Sigmoid colon (tissue), 7 donors: ENCODE measurements around the gene KCNH8. TPM values are rescaled to one million over a fixed set of nuclear protein-coding genes. Genes with fewer than 3 reads are reported as not detected.

Experiments used
- DNase-seq: peaks from one replicate; pipeline ENCODE4 v3.0.0-alpha.2; 2019
- H3K27ac ChIP-seq, 4 donors: fragments of 200-600 bp; sonication (generic); one replicate each; pipeline ENCODE4 v1.5.1; 2016 to 2019; ENCODE audit warnings: mild to moderate bottlenecking in 1 of 4
- H3K27me3 ChIP-seq, 3 donors: fragments of 200-600 bp; sonication (generic); one replicate each; pipeline ENCODE4 v1.5.1; 2019; ENCODE audit warnings: mild to moderate bottlenecking in 1 of 3
- H3K36me3 ChIP-seq, 4 donors: fragments of 200-600 bp; sonication (generic); one replicate each; pipeline ENCODE4 v1.5.1; 2016 to 2019
- H3K4me1 ChIP-seq, 4 donors: fragments of 200-600 bp; sonication (generic); one replicate each; pipeline ENCODE4 v1.5.1; 2017 to 2019
- H3K4me3 ChIP-seq, 4 donors: fragments of 200-600 bp; sonication (generic); one replicate each; pipeline ENCODE4 v1.5.1; 2017 to 2019; ENCODE audit warnings: mild to moderate bottlenecking in 2 of 4, moderate library complexity in 1 of 4
- H3K9me3 ChIP-seq, 4 donors: fragments of 200-600 bp in 3 of 4; sonication (generic) in 3 of 4; one replicate each; pipeline versions ENCODE4 v1.5.1 to v1.6.1; 2013 to 2019
- CTCF ChIP-seq, 4 experiments: fragments of 450-650 bp in 3 of 4; fragments of 200-600 bp in 1 of 4; IDR thresholded peaks; one replicate each; pipeline ENCODE4 v1.5.1; 2016 to 2019; ENCODE audit warnings: antibody characterized with exemption in 4 of 4, mild to moderate bottlenecking in 3 of 4, moderate library complexity in 2 of 4
- EP300 ChIP-seq, 4 donors: sonication (generic); formaldehyde crosslinking; IDR thresholded peaks; one replicate each; pipeline ENCODE4 v1.6.1; 2017; ENCODE audit warnings: antibody characterized with exemption in 4 of 4
- POLR2A ChIP-seq, 2 donors: fragments of 450-650 bp; IDR thresholded peaks; one replicate each; pipeline ENCODE4 v1.6.1; 2016; ENCODE audit warnings: antibody characterized with exemption in 2 of 2, mild to moderate bottlenecking in 2 of 2, moderate library complexity in 2 of 2
- POLR2AphosphoS5 ChIP-seq, 4 donors: sonication (generic); formaldehyde crosslinking; IDR thresholded peaks; one replicate each; pipeline ENCODE4 v1.6.1; 2017; ENCODE audit warnings: antibody characterized with exemption in 4 of 4
- WGBS, 2 donors: extraction: QIAGEN DNeasy Blood & Tissue Kit; methylation state at CpG; one replicate each; pipeline ENCODE4 v1.1.7; 2013; 5-methylcytosine and 5-hydroxymethylcytosine counted together
- intact Hi-C: fragments of 100-400 bp; cut with DNase I; formaldehyde crosslinking; loops from one replicate; pipeline ENCODE4 v1.15.1; 2023
- polyA plus RNA-seq, 3 donors: library from polyadenylated mRNA; stranded (reverse); fragments of 200-250 nt; gene quantifications; one replicate each; pipeline ENCODE4 v1.2.3, GENCODE V29; 2013
- total RNA-seq, 4 donors: library from RNA; depleted of rRNA; stranded (reverse); fragments of >200 nt; gene quantifications; one replicate each; pipeline ENCODE4 v1.1.0, GENCODE V29; 2016
- donor health status: healthy with polysubstance abuse.
- donor health status: Bipolar disorder and iron deficiency.
- donor health status: healthy.

KCNH8 gene
- total and polyA plus RNA-seq, 7 donors = 0.23 to 1.1 (median 0.66) TPM

GRCh38 chr3:19250959-19251610 is 102.8 kb downstream of the KCNH8 start:
- 81 to 86% methylated on average over 6 of the region's 6 CpGs for WGBS, 2 donors
- no peak for DNase-seq
- no peaks in the 10 kb centered on the region for H3K4me1 ChIP-seq
- no peak for TF ChIP-seq EP300 (IDR thresholded peaks at IDR 0.05)
- no peak for TF ChIP-seq POLR2A (IDR thresholded peaks at IDR 0.05)
- no peak for TF ChIP-seq POLR2AphosphoS5 (IDR thresholded peaks at IDR 0.05)
- no peak for TF ChIP-seq CTCF (IDR thresholded peaks at IDR 0.05)
- intact Hi-C loops = no loop called here
- no peaks in the 10 kb centered on the region for H3K27me3 ChIP-seq
- H3K4me3 ChIP-seq = no peak overlapping the region
- no peak overlapping the region for H3K27ac ChIP-seq
- no peaks in the 10 kb centered on the region for H3K36me3 ChIP-seq
- H3K9me3 ChIP-seq = peaks cover 0 to 4% (median 1%) of the 10 kb centered on the region in 4 donors

GRCh38 chr3:19254189-19254588 is 105.9 kb downstream of the KCNH8 start:
- Histone ChIP-seq H3K4me1 (no peaks in the 10 kb centered on the region), H3K4me3 (no peak overlapping the region), H3K36me3 (no peaks in the 10 kb centered on the region), H3K27ac (no peak overlapping the region), H3K27me3 (no peaks in the 10 kb centered on the region), H3K9me3 (peaks cover 0 to 4% (median 1%) of the 10 kb centered on the region in 4 donors)
- WGBS, 2 donors = 48 to 87% methylated on average over 2 of the region's 2 CpGs
- DNase-seq = no peak
- no peak for TF ChIP-seq POLR2A (IDR thresholded peaks at IDR 0.05)
- TF ChIP-seq EP300 (IDR thresholded peaks at IDR 0.05) = no peak
- no peak for TF ChIP-seq CTCF (IDR thresholded peaks at IDR 0.05)
- no peak for TF ChIP-seq POLR2AphosphoS5 (IDR thresholded peaks at IDR 0.05)
- intact Hi-C loops = no loop called here

GRCh38 chr3:19254784-19255338 is 106.6 kb downstream of the KCNH8 start:
- intact Hi-C loops = no loop called here
- no peak for DNase-seq
- TF ChIP-seq CTCF (IDR thresholded peaks at IDR 0.05) = no peak
- TF ChIP-seq POLR2AphosphoS5 (IDR thresholded peaks at IDR 0.05) = no peak
- WGBS, 2 donors = 79 to 91% methylated on average over 5 of the region's 5 CpGs
- H3K27me3 ChIP-seq = no peaks in the 10 kb centered on the region
- no peak overlapping the region for H3K27ac ChIP-seq
- H3K4me1 ChIP-seq = no peaks in the 10 kb centered on the region
- H3K4me3 ChIP-seq = no peak overlapping the region
- H3K9me3 ChIP-seq = peaks cover 0 to 4% (median 1%) of the 10 kb centered on the region in 4 donors
- no peaks in the 10 kb centered on the region for H3K36me3 ChIP-seq

GRCh38 chr3:19256313-19256712 is 108.0 kb downstream of the KCNH8 start:
- Histone ChIP-seq H3K27ac (no peak overlapping the region), H3K4me3 (no peak overlapping the region), H3K9me3 (peaks cover 0 to 4% (median 1%) of the 10 kb centered on the region in 4 donors), H3K4me1 (no peaks in the 10 kb centered on the region), H3K27me3 (no peaks in the 10 kb centered on the region), H3K36me3 (no peaks in the 10 kb centered on the region)
- TF ChIP-seq POLR2A (IDR thresholded peaks at IDR 0.05) = no peak
- TF ChIP-seq EP300 (IDR thresholded peaks at IDR 0.05) = no peak
- TF ChIP-seq POLR2AphosphoS5 (IDR thresholded peaks at IDR 0.05) = no peak
- TF ChIP-seq CTCF (IDR thresholded peaks at IDR 0.05) = no peak
- intact Hi-C loops = no loop called here
- DNase-seq = no peak
- WGBS, 2 donors = 89 to 94% methylated on average over 5 of the region's 5 CpGs

- intact Hi-C loops = no loop called here
- Histone ChIP-seq H3K27me3 (no peaks in the 10 kb centered on the region), H3K9me3 (no peaks in the 10 kb centered on the region), H3K36me3 (no peaks in the 10 kb centered on the region), H3K4me1 (no peaks in the 10 kb centered on the region), H3K27ac (no peak overlapping the region), H3K4me3 (no peak overlapping the region)
- 86 to 90% methylated on average over 3 of the region's 3 CpGs for WGBS, 2 donors
- no peak for DNase-seq
- TF ChIP-seq EP300 (IDR thresholded peaks at IDR 0.05) (no peak), POLR2A (IDR thresholded peaks at IDR 0.05) (no peak), POLR2AphosphoS5 (IDR thresholded peaks at IDR 0.05) (no peak), CTCF (IDR thresholded peaks at IDR 0.05) (no peak)
These were observed 115.3 kb downstream of the KCNH8 start for GRCh38 chr3:19263606-19264005.
